H54 (cell line): Measurements from ENCODE around the gene CC2D2B.
"Not testable (repeated sequence)": the region's sequence is repeated elsewhere in the genome, so short reads cannot be mapped to it uniquely, and the experiment has no call there.

Source experiments
- DNase-seq: peaks from one replicate; pipeline ENCODE4 v3.0.0; 2011; ENCODE audit warnings: low spot score, mixed read lengths; ENCODE audit not compliant: insufficient read length
- FAIRE-seq: peaks from 3 replicates; lab custom pipeline; 2011; peaks lifted over from hg19 to GRCh38; lab: Jason Lieb, UNC
- POLR2A ChIP-seq: IDR thresholded peaks from 2 replicates; pipeline ENCODE4 v1.6.1; 2011; ENCODE audit warnings: low read depth, mild to moderate bottlenecking, low read length

The CC2D2B gene

DNA sequence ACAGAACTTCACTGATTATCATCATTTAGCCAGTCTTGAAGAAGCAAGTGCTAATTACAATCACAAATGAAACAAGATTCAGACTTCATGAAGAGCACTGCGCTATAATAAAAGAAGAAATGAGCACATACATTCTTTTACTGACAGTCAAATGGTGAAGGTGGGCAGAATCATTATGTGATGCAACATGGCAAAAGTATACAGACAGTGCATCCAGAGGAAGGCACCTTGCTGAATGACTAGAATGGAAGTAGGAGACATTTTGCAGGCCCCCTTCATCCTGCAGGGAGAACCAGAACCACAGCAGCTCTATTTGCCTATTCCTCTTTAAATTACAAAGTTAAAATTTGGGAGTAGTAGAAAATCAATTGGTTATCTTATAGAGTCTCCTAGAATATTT lies 31.0 kb upstream of the CC2D2B start:
- TF ChIP-seq POLR2A = no peak
- FAIRE-seq = no peak
- DNase-seq = no peak

DNA sequence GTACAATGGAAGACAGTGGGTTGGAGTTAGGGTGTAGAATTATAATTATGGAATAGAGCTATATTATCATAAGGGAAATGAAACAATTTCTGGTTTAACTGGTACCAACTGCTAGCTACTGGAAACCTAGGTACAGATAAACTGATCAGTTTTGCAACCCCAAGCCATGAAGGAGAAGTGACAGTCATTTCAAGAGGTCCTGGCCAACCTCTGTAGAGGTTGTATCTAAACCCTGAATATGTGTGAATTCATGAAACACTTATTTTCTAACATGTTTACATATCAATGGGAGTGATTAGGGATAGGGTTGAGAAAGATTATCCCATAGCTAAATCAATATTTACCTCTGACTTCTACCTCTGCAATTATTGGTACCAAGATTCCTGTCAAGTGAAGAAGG lies 29.9 kb upstream of the CC2D2B start:
- no peak for TF ChIP-seq POLR2A
- DNase-seq (no peak), FAIRE-seq (no peak)

DNA sequence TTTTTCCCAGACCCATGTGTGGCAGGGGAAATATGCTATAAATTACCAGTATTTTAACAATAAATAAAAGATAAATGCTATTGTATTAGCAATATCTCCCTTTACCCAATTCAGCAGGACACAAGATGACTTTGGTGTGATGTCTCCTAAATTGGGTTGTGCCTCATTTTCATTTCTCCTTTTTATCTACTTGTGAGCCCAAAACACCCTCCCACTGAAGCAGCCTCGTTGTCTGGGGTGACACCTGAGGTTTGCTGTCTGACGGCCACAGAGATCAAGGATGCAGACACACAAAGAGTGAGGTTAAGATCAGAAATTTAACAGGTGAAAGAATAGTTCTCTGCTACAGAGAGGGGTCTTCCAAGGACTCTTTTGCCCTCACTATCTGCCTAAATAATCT lies 27.1 kb upstream of the CC2D2B start:
- DNase-seq (no peak), FAIRE-seq (no peak)
- no peak for TF ChIP-seq POLR2A

DNA sequence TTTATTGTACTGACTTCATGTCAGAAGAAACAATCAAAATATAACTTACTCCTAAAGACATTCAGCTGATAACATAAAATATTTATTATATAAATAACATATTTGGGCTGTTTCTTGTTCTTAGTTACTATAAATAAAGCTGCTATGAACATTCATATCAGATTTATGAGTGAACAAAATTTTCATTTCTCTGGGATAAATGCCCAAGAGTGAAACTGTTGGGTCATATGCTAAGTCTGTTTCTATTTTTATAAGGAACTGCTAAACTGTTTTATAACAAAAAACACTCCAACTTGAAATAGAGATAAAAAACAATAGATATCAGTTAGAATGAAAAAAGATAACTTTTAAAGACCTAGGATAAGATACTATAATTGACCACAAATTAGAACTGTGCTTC lies 26.5 kb upstream of the CC2D2B start:
- FAIRE-seq = no peak
- no peak for TF ChIP-seq POLR2A
- no peak for DNase-seq

DNA sequence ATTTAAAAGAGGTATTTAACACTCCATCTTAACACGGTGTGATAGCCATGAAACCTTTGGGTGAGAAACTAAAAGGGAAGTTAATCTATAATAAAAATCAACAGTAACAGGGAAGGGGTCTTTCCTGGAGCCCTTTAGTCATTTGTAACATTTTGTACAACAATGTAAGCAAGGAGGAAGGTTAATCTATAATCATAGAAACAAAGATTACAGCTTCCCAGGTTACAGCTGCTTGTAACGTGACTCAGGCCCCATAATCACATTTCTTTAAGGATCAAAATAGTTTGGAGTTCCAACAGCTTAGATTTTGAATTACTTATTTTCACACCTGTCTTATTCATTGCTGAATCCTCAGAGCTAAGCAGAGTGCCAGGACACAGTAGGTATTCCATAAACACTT lies 17.9 kb upstream of the CC2D2B start:
- FAIRE-seq = no peak
- no peak for TF ChIP-seq POLR2A
- DNase-seq = no peak

DNA sequence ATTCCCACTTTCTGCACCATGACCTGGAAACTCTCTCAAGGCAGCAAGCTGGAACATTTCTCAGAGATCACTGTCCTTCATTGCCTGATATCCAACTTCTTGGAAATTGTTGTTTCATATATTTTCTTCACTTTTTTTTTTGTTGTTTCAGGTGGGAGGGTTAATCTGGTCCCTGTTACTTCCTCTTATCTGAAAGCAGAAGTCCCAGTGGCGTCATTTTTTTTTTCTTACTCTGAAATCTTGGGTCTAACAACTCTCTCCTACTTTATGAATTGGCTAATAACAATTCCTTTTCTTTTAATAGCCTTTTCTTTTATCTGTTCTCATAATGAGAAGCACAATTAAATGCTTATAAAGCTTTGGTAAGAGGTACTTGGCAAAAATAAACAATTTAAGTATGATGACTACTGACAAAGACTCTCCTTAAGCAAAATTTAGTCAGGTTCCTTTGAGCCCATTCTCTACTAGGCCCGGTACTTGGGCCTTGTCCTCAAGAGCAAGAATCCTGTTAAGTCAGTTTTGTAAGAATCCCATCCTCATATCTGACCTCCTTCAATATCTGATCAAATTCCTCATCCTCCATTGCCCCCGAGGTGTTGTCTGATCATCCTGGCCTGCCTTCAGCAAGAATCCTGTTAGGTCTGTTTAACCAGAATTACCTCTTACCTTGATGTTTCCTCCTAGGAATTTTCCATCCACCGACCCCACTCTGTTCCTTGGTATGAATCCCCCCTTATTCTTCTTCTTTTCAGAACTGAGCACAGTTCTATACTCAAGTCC lies 11.5 kb upstream of the CC2D2B start:
- no peak for TF ChIP-seq POLR2A
- FAIRE-seq = no peak
- no peak for DNase-seq

DNA sequence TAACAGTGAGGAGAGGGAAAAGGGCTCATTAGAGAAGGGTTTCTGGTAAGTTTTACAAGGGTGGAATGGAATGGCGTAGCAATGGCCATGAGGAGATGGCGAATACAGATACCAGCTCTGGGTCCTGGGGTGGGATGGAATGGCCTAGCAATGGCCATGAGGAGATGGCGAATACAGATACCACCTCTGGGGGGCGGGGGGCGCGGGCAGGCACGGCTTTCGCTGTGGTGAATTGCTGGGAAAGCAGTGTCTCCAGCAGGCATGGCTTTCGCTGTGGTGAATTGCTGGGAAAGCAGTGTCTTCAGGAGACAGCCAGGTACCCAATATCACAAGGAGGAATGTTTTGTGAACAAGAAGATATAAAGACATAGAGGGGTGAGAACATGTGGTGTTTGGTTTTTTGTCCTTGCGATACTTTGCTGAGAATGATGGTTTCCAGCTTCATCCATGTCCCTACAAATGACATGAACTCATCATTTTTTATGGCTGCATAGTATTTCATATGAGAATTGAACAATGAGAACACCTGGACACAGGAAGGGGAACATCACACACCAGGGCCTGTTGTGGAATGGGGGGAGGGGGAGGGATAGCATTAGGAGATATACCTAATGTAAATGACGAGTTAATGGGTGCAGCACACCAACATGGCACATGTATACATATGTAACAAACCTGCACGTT lies 1.7 kb upstream of the CC2D2B start:
- FAIRE-seq, DNase-seq: not testable (repeated sequence)

DNA sequence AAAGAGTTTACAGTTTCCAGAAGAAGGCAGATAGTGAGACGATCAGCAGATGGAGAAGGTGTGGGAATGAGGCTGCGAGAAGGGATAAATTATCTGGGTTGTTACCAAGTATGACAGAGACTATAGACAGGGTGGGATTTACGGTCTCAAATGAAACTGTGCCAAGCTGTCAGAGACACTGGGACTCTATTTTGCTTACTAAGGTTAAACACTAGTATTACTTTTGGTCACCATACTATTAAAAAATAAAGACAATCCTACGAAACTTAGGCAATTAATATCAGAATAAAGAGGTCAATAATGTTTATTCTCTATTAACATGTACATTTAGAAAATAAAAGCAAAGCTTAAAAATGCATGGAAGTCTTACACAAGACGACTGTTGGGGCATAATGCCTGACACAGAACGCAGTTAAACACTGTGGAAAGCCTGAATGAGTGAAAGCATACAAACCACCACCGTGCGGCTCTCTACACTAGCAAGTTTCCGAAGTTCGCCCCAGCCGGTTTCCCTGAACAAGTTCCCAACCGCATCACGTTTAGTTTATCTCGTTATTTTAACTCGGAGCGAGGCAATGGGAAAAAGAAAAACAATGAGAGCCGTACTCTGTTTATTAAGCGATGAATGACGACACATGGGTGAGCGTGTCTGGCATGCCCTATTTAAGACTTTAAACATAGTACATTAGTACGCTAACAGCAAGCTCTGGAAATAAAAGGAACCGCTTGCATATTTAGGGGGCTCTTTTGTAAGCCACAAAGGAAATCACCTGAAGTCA lies 909 bp upstream of the CC2D2B start:
- peak; percentile 29 for DNase-seq
- no peak for TF ChIP-seq POLR2A
- FAIRE-seq = no peak

DNA sequence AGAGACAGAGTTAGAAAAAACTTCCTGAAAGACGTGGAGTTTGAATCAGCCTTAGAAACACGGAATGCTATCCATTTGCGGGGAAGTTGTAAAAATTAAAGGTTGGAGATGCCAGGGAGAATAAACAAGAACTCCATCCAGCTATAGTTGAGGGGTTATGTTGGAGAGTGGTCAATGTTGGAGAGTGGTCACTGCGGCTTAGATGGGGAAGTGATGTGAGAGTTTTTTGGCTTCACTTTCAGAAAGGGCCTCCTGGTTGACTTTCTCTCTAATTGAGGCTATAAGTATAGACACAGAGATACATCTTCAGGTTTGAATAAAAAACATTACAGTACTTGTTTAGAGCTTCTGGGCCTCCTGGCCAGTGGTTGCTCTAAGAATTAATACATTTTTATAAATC lies 675 bp downstream of the CC2D2B start:
- no peak for TF ChIP-seq POLR2A
- FAIRE-seq = no peak
- DNase-seq = no peak

DNA sequence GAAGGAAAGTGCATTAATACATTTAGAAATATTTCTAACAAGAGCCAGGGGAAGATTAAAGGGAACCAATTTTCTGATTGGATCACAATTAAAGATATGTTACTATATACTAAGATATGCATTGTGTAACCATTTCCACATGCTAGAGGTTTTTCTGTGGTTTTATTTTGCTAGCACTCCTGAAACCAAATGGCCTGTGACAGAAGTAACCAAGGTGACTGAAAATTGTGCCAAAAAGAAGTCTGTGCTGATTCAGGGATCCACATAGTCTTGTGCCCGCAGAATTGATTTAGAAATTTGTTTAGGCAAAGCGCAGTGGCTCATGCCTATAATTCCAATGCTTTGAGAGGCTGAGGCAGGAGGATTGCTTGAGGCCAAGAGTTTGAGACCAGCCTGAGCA lies 1.8 kb downstream of the CC2D2B start:
- DNase-seq (no peak), FAIRE-seq (no peak)
- TF ChIP-seq POLR2A = no peak

DNA sequence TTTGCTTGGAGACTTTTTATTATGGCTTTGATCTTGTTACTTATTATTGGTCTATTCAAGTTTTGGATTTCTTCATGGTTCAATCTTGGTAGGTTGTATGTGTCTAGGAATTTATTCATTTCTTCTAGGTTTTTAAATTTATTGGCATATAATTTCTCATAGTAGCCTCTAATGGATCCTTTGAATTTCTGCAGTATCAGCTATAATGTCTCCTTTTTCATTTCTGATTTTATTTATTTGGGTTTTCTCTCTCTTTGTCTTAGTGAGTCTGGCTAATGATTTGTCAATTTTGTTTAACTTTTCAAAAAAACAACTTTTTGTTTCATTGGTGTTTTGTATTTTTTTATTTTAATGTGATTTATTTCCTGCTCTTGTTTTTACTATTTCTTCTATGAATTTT lies 8.3 kb downstream of the CC2D2B start:
- not testable (repeated sequence) for FAIRE-seq, DNase-seq

DNA sequence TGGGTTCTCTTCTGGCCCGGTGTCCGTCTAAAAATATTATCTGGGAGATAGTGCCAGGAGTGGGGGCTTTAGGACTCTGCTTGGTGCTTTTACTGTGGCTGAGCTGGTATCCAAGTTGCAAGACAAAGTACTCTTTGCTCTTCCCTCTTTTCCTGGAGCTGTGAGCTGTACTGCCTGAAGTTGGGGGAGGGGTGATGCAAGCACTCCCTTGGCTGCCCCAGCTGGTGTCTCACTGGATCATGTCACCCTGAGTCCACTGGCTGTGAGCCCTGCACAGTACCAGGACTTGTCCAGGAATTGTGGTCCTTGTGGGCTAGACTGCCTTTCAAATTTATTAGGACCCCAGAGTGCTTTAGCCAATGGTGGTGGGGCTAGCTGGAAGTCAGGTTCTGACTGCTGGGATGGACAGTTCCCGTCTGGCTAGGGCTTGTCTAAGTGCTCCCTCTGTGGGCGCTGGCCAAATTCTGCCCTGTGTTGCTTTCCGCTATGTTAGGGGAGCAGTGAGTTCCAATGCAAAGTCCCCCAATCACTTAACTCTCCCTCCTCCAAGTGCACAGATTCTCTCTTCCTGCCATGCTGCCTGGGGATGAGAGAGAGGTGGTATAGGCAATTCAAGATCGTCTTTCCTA lies 13.1 kb downstream of the CC2D2B start:
- DNase-seq (no peak), FAIRE-seq (no peak)
- no peak for TF ChIP-seq POLR2A

DNA sequence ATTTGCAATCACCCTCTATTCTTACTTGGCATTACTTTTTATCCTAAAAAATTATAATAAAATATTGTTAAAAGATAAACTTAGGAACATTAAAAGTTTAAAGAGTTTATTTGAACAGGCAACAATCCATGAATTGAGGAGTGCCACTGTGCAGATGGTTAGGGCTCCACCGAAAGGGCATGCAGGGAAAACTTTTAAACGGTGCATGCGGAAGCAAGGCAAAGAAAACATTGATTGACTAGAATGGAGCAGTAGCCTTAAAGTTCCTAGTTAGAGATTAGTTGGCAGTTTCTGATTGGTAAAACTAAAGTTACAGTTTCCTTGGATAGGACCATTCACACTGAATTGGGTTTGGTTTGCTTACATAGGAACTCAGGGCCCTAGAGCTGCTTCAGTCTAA lies 17.3 kb downstream of the CC2D2B start:
- no peak for DNase-seq
- no peak for FAIRE-seq
- TF ChIP-seq POLR2A = no peak

DNA sequence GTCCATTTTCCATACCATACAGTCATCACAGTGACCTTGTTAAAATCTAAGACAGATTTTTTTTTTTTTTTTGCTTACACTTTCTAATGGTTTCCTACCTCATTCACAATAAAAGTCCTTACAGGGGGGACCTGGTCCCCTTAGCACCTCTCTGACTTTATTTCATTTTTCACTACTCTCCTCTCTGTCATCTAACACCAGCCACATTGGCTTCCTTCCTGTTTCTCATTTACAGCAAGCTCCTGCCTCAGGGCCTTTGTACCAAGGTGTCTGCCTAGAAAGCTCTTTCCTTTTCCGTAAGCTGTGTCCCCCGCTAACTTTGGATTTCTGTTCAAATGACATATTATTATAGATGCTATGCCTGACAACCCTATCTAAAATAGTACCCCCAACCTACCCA lies 27.7 kb downstream of the CC2D2B start:
- TF ChIP-seq POLR2A = no peak
- DNase-seq (no peak), FAIRE-seq (no peak)
